Peyer's patch (tissue), 4 donors: ENCODE results near the gene TTC16. TPM values are rescaled to one million over a fixed set of nuclear protein-coding genes. Genes with fewer than 3 reads are reported as not detected.

Experiments
- DNase-seq, 3 donors: peaks; one replicate each; pipeline ENCODE4 v3.0.0-alpha.2; 2017 to 2019
- H3K27ac ChIP-seq, 4 donors: fragments of 200-600 bp; sonication (generic); one replicate each; pipeline ENCODE4 v1.5.1; 2016 to 2019
- H3K27me3 ChIP-seq, 2 donors: fragments of 200-600 bp; sonication (generic); one replicate each; pipeline ENCODE4 v1.5.1; 2019
- H3K36me3 ChIP-seq, 3 donors: fragments of 200-600 bp; sonication (generic); one replicate each; pipeline ENCODE4 v1.5.1; 2016 to 2019
- H3K4me1 ChIP-seq, 4 donors: fragments of 200-600 bp; sonication (generic); one replicate each; pipeline ENCODE4 v1.5.1; 2016 to 2019
- H3K4me3 ChIP-seq, 4 donors: fragments of 200-600 bp; sonication (generic); 1 replicate in 3 of 4; 2 replicates in 1 of 4; pipeline ENCODE4 v1.5.1; 2016 to 2019; ENCODE audit warnings: mild to moderate bottlenecking in 1 of 4
- H3K9me3 ChIP-seq, 4 donors: fragments of 200-600 bp; sonication (generic); one replicate each; pipeline ENCODE4 v1.5.1; 2016 to 2019; ENCODE audit warnings: mild to moderate bottlenecking in 1 of 4
- CTCF ChIP-seq, 6 experiments: fragments of 450-650 bp in 4 of 6; fragments of 200-600 bp in 2 of 6; sonication (generic) in 1 of 6; IDR thresholded peaks; one replicate each; pipeline ENCODE4 v1.5.1; 2017 to 2019; ENCODE audit warnings: antibody characterized with exemption in 6 of 6, mild to moderate bottlenecking in 3 of 6, moderate library complexity in 1 of 6
- POLR2A ChIP-seq, 2 donors: fragments of 450-650 bp; IDR thresholded peaks; one replicate each; pipeline ENCODE4 v1.5.1; 2017; ENCODE audit warnings: antibody characterized with exemption in 2 of 2, mild to moderate bottlenecking in 2 of 2, moderate library complexity in 2 of 2
- total RNA-seq, 4 donors: library from RNA; depleted of rRNA; stranded (reverse); fragments of >200 nt; gene quantifications; one replicate each; pipeline ENCODE4 v1.1.0, GENCODE V29; 2016

TTC16 gene
- total RNA-seq, 4 donors from 2014 or later: not detected

- H3K4me1 ChIP-seq: peaks cover 0 to 7% (median 0%) of the 10 kb centered on the region in 4 donors
- H3K36me3 ChIP-seq: no peaks in the 10 kb centered on the region
- no peak for TF ChIP-seq CTCF (IDR thresholded peaks at IDR 0.05)
- TF ChIP-seq POLR2A (IDR thresholded peaks at IDR 0.05): no peak
- no peak for DNase-seq
- H3K27me3 ChIP-seq: no peaks in the 10 kb centered on the region
- H3K27ac ChIP-seq: no peak overlapping the region
- H3K9me3 ChIP-seq: no peaks in the 10 kb centered on the region
- H3K4me3 ChIP-seq: no peak overlapping the region
Measured at GRCh38 chr9:127723013-127723412, 7.1 kb downstream of the TTC16 start.

GRCh38 chr9:127723444-127723843 is 7.6 kb downstream of the TTC16 start:
- H3K9me3 ChIP-seq: no peaks in the 10 kb centered on the region
- no peak for DNase-seq
- peaks cover 0 to 7% (median 0%) of the 10 kb centered on the region in 4 donors for H3K4me1 ChIP-seq
- no peak overlapping the region for H3K27ac ChIP-seq
- H3K27me3 ChIP-seq: no peaks in the 10 kb centered on the region
- TF ChIP-seq POLR2A (IDR thresholded peaks at IDR 0.05) (no peak), CTCF (IDR thresholded peaks at IDR 0.05) (no peak)
- no peak overlapping the region for H3K4me3 ChIP-seq
- H3K36me3 ChIP-seq: no peaks in the 10 kb centered on the region

GRCh38 chr9:127724012-127724411 is 8.1 kb downstream of the TTC16 start:
- Histone ChIP-seq H3K4me3 (no peak overlapping the region), H3K36me3 (no peaks in the 10 kb centered on the region), H3K27me3 (no peaks in the 10 kb centered on the region), H3K4me1 (peaks cover 0 to 7% (median 0%) of the 10 kb centered on the region in 4 donors), H3K27ac (no peak overlapping the region), H3K9me3 (no peaks in the 10 kb centered on the region)
- no peak for DNase-seq
- TF ChIP-seq POLR2A (IDR thresholded peaks at IDR 0.05) (no peak), CTCF (IDR thresholded peaks at IDR 0.05) (no peak)

- H3K4me1 ChIP-seq: peaks cover 0 to 6% (median 0%) of the 10 kb centered on the region in 4 donors
- H3K4me3 ChIP-seq: no peak overlapping the region
- DNase-seq: no peak
- H3K36me3 ChIP-seq: peaks cover 0 to 5% (median 0%) of the 10 kb centered on the region in 3 donors
- H3K27me3 ChIP-seq: no peaks in the 10 kb centered on the region
- TF ChIP-seq CTCF (IDR thresholded peaks at IDR 0.05): no peak
- TF ChIP-seq POLR2A (IDR thresholded peaks at IDR 0.05): no peak
- no peak overlapping the region for H3K27ac ChIP-seq
- H3K9me3 ChIP-seq: no peaks in the 10 kb centered on the region
Measured at GRCh38 chr9:127726871-127727270, 11.0 kb downstream of the TTC16 start.

GRCh38 chr9:127728808-127729207 is 12.9 kb downstream of the TTC16 start:
- H3K4me1 ChIP-seq: no peaks in the 10 kb centered on the region
- no peak for DNase-seq
- peaks cover 0 to 15% (median 0%) of the 10 kb centered on the region in 3 donors for H3K36me3 ChIP-seq
- H3K9me3 ChIP-seq: no peaks in the 10 kb centered on the region
- no peak for TF ChIP-seq POLR2A (IDR thresholded peaks at IDR 0.05)
- H3K27me3 ChIP-seq: no peaks in the 10 kb centered on the region
- H3K4me3 ChIP-seq: no peak overlapping the region
- no peak overlapping the region for H3K27ac ChIP-seq

- Histone ChIP-seq H3K9me3 (no peaks in the 10 kb centered on the region), H3K27ac (no peak overlapping the region), H3K4me3 (no peak overlapping the region), H3K36me3 (peaks cover 0 to 15% (median 0%) of the 10 kb centered on the region in 3 donors), H3K4me1 (peaks cover 0 to 6% (median 3%) of the 10 kb centered on the region in 4 donors), H3K27me3 (no peaks in the 10 kb centered on the region)
- no peak for TF ChIP-seq CTCF (IDR thresholded peaks at IDR 0.05)
- TF ChIP-seq POLR2A (IDR thresholded peaks at IDR 0.05): no peak
- DNase-seq: no peak
Measured at GRCh38 chr9:127729522-127730256, 13.8 kb downstream of the TTC16 start.
